ENCODE data around the gene DOCK2. TPM values are rescaled to one million over a fixed set of nuclear protein-coding genes. Genes with fewer than 3 reads are reported as not detected.

DOCK2 gene
- total RNA-seq, 1 experiment from 2014 or later: 0.42 TPM

GRCh38 chr5:169991115-169991869 is 354.2 kb downstream of the DOCK2 start:
- Mint-ChIP-seq H3K4me3 (ENCODE audit: unreplicated experiment) (no peak overlapping the region), H3K36me3 (ENCODE audit: insufficient read depth, unreplicated experiment) (no peaks in the 10 kb centered on the region), H3K27me3 (ENCODE audit: insufficient read depth, unreplicated experiment) (no peaks in the 10 kb centered on the region), H3K27ac (ENCODE audit: low read depth, unreplicated experiment) (no peak overlapping the region), H3K4me1 (ENCODE audit: insufficient read depth, unreplicated experiment) (no peaks in the 10 kb centered on the region), H3K9me3 (ENCODE audit: unreplicated experiment) (no peaks in the 10 kb centered on the region)
- no TSS peak for BruUV-seq (replicated peaks)
- POLR2A ChIA-PET: no interaction called here
- no peak for TF ChIP-seq CTCF (IDR thresholded peaks at IDR 0.05; ENCODE audit: unreplicated experiment)
- CTCF ChIA-PET: interaction anchor here (0.6 to 4.3 kb wide), 4 partner anchors 11 to 111 kb away, joined by 3 to 32 read pairs (median 3); partner anchors contain the start of gene INSYN2B
- intact Hi-C loops (cut with micrococcal nuclease): no loop called here
- no peak for DNase-seq (ENCODE audit: unreplicated experiment)

- Mint-ChIP-seq H3K27ac (ENCODE audit: low read depth, unreplicated experiment) (no peak overlapping the region), H3K9me3 (ENCODE audit: unreplicated experiment) (no peaks in the 10 kb centered on the region), H3K4me3 (ENCODE audit: unreplicated experiment) (no peak overlapping the region), H3K27me3 (ENCODE audit: insufficient read depth, unreplicated experiment) (no peaks in the 10 kb centered on the region), H3K36me3 (ENCODE audit: insufficient read depth, unreplicated experiment) (no peaks in the 10 kb centered on the region), H3K4me1 (ENCODE audit: insufficient read depth, unreplicated experiment) (no peaks in the 10 kb centered on the region)
- no TSS peak for BruUV-seq (replicated peaks)
- TF ChIP-seq CTCF (IDR thresholded peaks at IDR 0.05; ENCODE audit: unreplicated experiment): no peak
- DNase-seq (ENCODE audit: unreplicated experiment): no peak
- ChIA-PET POLR2A (interaction anchor here (0.5 to 0.7 kb wide), 2 partner anchors 9 to 147 kb away, joined by 3 to 5 read pairs; no protein-coding TSS in a partner anchor), CTCF (interaction anchor here (1.8 to 2.3 kb wide), 2 partner anchors 12 to 291 kb away, joined by 5 to 22 read pairs; partner anchors contain the start of gene INSYN2B)
- intact Hi-C loops (cut with micrococcal nuclease): no loop called here
These were observed 355.9 kb downstream of the DOCK2 start for GRCh38 chr5:169992789-169993484.

GRCh38 chr5:169993485-169993790 is 356.4 kb downstream of the DOCK2 start:
- POLR2A ChIA-PET: interaction anchor here (0.7 kb wide), 1 partner anchor 147 kb away, joined by 5 read pairs; no protein-coding TSS in a partner anchor

More at GRCh38 chr5:169993485-169993790, 356.4 kb downstream of the DOCK2 start:
- Mint-ChIP-seq H3K4me1 (ENCODE audit: insufficient read depth, unreplicated experiment) (no peaks in the 10 kb centered on the region), H3K4me3 (ENCODE audit: unreplicated experiment) (no peak overlapping the region), H3K27ac (ENCODE audit: low read depth, unreplicated experiment) (no peak overlapping the region), H3K27me3 (ENCODE audit: insufficient read depth, unreplicated experiment) (no peaks in the 10 kb centered on the region), H3K9me3 (ENCODE audit: unreplicated experiment) (no peaks in the 10 kb centered on the region), H3K36me3 (ENCODE audit: insufficient read depth, unreplicated experiment) (no peaks in the 10 kb centered on the region)
- no peak for TF ChIP-seq CTCF (IDR thresholded peaks at IDR 0.05; ENCODE audit: unreplicated experiment)
- intact Hi-C loops (cut with micrococcal nuclease): no loop called here
- BruUV-seq (replicated peaks): no TSS peak
- DNase-seq (ENCODE audit: unreplicated experiment): no peak
- CTCF ChIA-PET: interaction anchor here (0.6 to 2.3 kb wide), 4 partner anchors 13 to 291 kb away, joined by 3 to 22 read pairs (median 4); partner anchors contain the start of gene INSYN2B
